Mesenteric fat pad (tissue), 1 donor: ENCODE data around the gene CCDC54. TPM values are rescaled to one million over a fixed set of nuclear protein-coding genes. Genes with fewer than 3 reads are reported as not detected.
"Not testable (repeated sequence)": the region's sequence is repeated elsewhere in the genome, so short reads cannot be mapped to it uniquely, and the experiment has no call there.

ENCODE experiments used
- DNase-seq: peaks from one replicate; pipeline ENCODE4 v3.0.0-alpha.2; 2020; ENCODE audit warnings: low spot score
- long read RNA-seq: library from polyadenylated mRNA; unstranded; transcript quantifications from one replicate; pipeline ENCODE4 v2.0.0, GENCODE V29; 2020
- total RNA-seq: library from RNA; stranded (reverse); fragmentation: NEBNext Ultra II Directional; extraction: Animal tissue kit (Norgen Biotek cat#: 25700); gene quantifications from one replicate; pipeline ENCODE4 v1.2.1, GENCODE V29; 2021
- donor health status: DM: yes; HTN: yes; CAD: no.

Gene CCDC54
- not detected for total RNA-seq
- long read RNA-seq: 0 reads

DNA sequence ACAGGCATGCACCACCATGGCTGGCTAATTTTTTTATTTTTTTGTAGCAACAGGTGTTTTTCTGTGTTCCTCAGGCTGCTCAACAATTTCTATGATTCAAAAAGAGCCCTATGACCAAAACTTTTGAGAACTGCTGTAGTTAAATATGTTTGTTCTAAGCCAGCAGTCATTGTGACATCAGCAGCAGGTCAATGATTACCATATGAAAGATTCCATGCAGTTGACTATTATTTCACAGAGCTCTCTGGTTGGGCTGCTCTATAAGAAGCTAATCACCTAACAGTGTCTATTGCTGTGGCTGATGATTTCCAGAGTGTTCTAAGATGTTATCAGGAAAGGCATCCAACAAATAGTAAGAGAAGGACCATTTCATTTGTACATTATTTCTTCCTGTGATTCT is at the start of gene CCDC54:
CCDC54 (plus strand) TSS at position 289 of the 400 bp plus-strand sequence. CDS start 149 bp downstream, outside the sequence.
- DNase-seq: no peak

DNA sequence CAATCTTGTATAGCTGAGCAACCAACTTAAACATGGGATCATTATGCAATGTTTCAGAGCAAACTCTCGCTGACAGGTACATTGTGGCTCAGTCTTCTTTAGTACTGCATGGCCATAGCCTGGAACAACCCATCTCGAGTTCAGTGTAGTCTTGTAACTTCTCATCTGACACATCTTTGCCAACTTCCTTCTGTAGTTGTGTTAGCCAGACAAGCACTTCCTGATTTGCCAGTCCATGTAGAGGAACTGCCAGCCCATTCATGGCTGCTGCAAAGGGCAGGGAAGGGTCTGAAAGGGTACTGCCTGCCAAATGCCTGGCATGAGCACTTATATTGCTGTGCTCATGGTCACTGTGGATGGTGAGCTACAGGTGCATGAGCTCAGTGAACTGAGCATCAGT is 49.2 kb upstream of the CCDC54 start:
- DNase-seq: no peak

DNA sequence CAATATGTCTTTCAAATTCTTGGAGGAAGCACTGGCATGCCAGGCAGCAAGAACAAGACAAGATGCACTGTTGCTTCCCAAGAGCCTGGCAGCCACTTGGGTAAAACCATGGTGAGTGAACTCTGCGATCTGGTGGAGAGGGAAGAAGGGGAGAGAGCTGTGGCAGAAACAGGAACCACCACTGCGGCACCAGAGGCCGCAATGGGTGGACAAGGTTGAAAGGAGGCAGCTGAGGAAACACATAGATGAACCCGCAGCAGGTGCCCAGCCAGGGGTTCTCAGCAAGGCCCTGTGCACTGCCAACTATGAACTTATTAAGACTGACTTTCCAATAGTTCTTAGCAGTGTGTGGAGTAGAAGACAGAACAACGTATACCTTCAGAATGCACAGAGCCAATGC is 48.2 kb upstream of the CCDC54 start:
- DNase-seq: no peak

DNA sequence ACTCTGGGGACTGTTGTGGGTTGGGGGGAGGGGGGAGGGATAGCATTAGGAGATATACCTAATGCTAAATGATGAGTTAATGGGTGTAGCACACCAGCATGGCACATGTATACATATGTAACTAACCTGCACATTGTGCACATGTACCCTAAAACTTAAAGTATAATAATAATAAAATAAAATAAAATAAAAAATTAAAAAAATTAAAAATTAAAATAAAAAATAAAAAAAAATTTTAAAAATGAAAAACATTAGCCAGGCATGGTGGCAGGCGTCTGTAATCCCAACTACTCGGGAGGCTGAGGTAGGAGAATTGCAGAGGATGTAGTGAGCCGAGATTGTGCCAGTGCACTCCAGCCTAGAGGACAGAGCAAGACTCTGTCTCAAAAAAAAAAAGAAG is 37.5 kb upstream of the CCDC54 start:
- DNase-seq: not testable (repeated sequence)

DNA sequence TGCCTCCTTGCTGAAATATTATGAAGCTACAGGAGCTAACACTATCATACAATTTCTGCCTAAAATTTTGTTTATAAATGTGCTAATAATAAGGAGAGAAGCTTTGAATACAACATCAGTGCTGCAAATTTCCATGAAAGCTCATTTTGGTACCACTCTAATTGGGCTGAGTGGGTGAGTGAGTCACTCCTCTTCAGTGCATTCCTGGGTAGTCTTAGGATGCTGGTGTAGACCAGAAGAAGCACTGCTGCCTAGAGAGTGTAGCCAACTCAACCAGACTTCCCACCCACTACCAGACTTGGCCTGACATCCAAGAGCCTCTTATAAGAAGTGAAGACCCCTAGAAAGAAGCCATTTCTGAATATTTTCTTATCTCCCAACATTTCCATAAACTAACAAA is 32.5 kb upstream of the CCDC54 start:
- DNase-seq: no peak

DNA sequence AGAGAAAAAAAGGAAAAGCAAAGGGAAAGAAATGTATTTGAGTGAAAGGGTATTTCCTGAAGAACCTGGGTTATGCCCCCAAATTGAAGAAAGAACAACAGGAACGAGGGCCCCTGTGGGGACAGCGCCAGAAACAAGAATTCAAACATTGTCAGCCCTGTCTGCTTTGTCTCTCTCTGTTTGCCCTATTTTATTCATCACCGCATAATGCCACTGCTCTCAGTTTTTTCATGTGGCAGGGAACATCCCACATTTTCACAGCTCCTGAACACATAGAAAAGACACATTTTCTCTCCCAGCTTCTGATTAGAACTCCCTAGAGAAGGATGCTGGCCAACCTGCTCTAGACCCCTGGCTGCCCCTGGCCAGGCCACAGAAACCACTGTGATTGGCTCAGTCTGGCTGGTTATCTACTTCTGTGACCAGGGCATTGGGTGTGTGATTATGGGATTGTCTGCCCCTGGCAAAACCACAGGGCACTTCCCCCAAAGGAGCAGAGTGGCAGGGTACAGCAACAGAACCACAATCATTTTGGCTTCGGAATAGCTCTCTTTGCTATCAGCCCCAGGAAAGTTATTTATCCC is 31.3 kb upstream of the CCDC54 start:
- no peak for DNase-seq

DNA sequence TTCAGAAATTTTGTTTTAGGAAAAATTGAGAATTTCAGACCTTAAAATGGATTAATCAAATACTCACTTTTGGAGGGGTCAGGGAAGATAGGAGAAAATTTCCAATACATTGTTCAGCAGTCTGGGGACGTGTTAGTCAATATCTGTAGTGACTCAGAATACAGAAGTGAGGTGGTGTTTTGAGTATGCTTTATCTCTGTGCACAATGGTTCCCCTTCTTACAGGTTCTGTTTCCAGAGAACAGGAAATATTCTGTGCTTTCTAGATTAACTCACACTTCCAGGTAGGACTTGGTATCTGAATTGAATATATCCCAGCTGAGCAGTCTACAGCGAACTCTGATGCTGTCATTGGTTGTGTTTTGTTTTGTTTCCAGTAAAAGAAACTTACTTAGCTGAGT is 30.7 kb upstream of the CCDC54 start:
- DNase-seq: no peak

DNA sequence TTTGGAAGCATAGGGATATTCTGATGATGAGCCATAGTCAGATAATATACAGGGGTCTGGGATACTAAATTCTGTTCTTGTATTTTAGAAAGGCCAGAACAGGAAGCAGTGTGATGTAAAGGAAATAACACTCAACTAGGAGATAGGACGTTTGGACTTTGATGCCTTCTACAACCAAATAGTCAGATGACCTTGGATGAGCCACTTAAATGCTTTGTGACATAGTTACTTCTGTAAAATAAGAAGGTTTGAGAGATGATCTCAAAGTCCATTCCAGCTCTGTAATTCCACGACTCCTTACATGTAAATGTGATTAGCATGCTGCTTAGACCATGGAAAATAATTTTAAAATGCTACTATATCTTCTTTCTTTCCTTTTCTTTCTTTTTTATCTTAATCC is 29.5 kb upstream of the CCDC54 start:
- no peak for DNase-seq

DNA sequence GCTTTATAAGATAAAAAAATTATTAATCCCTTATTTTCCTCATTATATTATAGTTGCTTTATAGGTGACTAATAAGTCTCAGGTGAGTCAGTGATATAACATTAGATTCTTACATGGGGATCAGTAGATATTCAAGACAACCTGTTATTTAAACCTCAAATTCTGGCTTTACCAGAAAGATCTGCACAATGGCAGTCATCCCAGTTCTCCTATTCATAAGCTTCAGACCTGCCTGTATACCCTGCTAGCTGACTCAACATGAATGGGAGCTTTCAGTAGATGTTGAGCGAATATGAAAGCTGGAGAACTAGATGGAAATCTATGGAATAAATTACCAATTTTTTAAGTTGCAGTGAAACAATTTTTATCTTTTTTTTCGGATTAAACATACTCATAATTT is 20.5 kb upstream of the CCDC54 start:
- no peak for DNase-seq

DNA sequence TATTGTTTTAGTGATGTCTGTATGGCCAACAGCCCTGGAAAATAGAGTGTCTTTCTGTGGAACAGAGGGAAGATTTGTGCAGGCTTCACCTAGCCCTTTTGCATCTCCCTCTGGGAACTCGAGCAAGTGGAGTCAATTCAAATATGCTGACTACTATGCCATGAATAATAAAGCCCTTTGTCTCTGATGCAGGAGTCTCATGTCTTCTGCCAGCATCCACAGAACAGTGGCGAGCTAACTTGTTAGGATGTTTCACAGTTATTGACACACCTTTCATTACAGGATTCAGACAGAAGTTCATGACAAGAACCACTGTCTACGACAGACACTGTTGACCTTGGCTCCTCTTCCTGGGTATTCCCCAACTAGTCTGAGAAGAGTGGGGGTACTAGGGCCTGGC is 15.6 kb upstream of the CCDC54 start:
- no peak for DNase-seq

DNA sequence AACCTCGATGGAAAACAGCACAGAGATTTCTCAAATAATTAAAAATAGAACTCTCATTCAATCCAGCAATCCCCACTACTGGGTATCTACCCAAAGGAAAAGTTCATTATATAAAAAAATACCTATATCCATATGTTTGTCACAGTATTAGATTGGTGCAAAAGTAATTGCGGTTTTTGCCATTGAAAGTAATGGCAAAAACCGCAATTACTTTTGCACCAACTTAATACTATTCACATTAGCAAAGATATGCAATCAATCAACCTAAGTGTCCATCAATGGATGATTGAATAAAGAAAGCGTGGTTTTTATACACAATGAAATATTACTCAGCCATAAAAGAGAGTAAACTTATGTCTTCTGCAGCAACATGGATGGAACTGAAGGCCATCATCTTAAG is 12.2 kb upstream of the CCDC54 start:
- DNase-seq: no peak

DNA sequence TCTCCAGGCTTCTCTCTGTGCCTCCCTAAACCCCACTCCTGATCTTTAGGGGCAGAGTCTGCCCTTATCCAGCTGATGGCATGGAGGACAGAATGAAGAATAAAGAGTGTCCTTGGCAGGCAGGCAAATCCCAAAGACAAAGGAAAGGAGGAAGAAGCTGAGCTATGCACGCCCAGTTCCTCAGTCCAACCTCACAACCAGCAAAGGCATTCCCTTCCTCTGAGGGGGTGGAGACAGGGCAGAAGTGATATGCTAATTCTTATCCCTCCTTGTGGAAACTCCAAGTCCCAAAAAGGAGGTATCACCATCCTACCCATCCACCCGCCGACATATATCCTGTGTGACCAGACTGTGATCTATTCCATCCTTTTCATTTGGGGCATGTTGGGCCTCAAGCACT is 10.5 kb upstream of the CCDC54 start:
- DNase-seq: no peak

DNA sequence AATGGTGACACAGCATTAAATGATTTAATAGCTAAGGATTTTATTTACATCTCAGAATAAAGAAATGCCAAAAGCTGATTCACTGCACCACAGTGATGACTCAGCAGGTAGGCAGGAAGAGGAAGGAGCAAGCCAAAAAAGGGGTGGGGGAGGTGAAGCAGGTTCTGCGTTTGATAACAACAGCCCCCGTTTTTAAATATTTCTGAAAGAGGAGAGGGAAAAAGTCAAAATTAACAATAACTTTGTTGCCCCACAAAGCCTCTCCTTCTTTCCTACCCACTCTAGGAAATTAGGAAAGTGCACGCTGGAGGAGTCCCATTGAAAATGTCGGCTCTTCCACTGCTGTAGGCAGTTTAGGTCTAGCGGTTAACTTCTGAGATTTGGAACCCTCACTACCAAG is 9.9 kb upstream of the CCDC54 start:
- no peak for DNase-seq

DNA sequence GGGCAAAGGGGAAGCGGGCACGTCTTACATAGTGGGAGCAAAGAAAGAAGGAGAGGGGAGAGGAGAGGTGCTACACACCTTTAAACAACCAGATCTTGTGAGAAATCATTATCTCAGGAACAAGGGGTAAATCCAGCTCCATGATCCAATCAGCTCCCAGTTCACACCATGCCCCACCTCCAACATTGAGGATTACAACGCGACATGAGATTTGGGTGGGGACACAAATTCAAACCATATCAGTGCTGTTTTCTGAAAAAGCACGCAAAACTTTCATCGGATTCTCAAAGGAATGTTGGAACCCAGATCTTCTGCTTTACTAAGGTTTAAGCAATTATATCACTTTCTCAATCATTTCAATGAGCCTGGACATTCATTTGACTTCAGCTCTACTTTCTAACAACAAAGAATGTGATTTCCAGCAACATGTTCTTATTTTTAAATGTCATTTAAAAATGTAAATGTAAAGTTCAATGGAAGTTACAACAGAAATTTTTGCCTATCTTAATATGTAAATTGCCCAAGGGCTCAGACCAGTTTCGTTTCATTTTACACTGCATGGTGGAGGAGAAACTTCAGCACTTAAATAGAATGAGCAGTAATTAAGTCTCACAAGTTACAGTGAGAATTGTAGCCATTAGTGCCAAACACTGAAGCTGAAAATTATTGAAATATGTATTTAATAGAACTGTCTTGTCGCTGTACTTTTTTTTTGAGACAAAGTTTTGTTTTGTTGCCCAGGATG is 8.4 kb upstream of the CCDC54 start:
- no peak for DNase-seq

DNA sequence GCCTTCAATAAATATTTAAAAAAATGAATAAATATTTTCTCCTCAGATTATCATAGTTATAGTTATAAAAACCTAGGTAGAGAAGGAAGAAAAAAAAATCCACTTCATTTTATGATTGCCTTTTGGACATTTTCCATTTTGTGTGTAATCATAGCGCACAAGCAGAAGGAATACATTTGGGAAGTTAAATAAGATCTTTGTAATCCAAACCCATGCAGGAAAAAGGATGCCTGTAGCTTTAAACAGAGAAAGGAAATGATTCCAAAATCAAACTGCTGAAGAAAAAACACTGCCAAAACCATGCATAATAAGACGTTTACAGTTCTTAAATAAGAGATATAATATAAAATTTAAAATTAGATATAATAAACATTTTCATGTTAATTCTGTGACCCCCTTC is 7.4 kb upstream of the CCDC54 start:
- DNase-seq: no peak

DNA sequence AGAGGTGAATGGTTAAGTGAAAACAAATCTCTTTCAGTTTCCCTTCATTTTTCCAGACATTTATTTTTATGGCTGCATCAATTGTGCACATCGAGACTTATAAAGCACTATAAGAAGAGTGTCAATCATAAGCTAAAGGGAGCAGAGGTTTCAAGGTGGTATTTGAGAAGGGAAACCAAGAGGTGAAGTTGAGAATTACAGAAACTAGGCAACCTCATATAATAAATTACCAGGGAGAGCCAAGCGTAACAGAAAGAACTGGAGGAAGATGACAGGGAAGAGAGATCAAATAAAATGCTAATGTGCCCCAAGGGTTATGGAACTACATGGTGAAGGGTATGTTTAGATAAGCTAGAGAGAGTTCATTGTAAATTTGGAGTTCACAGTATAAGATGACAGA is 6.3 kb upstream of the CCDC54 start:
- DNase-seq: no peak

DNA sequence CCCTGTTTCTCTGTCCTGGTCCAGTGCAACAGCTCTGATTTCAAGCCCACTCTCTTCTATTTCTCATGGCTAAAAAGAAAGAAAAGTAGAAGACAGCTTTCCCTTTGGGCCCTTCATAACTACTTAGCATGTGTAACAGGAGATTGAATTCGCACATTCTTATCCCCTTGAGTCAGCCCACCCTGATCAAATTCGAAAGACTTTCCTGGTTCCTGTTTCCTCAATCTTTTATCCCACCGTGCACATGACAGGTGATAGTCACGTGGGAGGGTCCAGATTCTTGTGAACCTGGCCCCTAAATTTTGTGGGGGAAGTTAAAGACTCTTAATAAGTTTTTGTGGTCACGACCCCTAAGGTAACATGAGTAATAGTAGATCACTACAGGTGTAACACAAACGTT is 4.7 kb upstream of the CCDC54 start:
- no peak for DNase-seq

DNA sequence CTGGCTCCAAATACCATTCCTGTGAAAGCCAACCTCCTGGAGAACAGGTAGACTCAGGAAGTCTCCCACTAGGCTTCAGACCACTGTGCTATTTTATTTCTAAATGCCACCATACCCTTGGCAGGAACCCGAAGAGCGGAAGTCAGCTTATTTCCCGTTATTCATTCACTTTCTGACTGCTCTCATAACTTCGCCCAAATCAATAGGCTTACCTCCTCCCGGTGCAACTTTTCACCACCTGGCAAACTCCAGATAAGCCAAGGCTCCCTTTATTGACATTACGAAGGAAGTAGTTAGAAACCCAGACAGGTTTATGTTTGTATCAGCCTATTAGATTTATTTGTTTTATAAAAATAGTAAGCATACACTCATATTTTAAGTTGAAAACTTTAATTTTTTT is 3.3 kb upstream of the CCDC54 start:
- DNase-seq: no peak

DNA sequence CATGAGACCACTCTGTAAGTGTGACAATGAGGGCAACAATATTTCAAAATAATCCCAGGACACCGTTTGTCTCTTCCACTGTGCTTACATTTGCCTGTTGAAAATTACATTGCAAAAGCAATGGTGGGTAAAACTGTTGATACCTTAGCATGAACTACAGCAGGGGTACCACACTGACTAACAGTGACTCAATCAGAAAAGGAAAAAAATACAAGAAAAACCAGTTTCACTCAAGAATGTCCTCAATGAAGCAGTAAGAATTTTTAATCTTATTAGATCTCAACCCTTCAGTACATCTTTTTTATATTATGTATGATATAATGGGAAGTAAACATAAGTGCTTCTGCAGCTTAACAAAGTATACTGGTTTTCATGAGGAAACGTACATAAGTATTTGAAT is 1.6 kb upstream of the CCDC54 start:
- DNase-seq: no peak

DNA sequence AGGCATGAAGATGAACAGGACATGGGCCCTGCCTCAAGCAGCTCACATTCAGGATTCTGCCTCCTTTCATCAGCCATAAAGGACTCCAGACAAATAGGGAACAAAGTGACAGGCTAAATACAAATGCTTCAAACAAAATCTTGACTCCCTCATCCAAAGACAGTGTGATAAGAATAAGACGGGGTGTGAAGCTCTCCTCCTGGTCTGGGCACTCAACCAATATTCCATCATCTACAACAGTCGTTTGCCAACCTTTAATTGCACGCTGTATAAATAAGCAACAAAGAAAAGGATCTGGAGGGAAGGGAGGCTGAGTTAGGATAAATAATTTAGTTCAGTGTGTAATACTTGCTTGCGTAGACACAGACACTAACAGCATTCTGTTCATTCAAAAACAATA is 5.4 kb downstream of the CCDC54 start:
- no peak for DNase-seq

DNA sequence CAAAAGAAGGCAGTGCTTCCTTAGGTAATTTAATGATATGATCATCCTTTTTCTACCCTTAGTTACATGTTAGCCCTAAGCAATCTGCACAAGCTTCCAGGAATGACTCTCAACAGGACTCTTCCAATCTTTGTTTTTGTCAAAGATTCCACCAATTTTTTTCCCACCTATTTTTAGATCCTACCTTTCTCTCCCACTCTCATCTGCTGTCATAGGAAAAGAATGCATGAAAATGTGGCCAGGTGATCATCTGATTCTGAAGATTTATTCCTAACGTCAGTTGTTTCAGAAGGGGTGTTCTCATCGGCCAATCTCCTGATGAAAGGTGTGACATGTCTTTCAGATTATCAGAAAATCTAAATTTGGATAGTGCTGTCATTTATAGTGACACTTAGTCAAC is 7.2 kb downstream of the CCDC54 start:
- no peak for DNase-seq

DNA sequence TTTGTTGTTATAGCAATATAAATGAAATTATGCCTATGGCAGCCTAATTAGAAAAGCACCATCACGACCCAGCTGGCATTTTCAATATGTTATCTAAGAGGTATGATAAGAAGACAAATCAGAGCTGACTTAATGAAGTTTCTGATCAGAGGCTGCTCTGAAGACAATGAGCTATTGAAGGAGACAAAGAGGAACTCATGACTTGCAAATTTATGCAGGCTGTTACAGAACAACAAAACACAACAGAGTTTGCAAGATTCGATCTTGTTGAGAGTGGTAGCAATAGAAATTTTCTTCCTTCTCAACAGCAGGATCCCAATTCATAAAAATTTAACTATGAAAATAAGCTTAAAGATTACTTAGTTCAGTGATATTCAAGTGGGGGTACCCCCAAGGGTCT is 7.7 kb downstream of the CCDC54 start:
- DNase-seq: no peak

DNA sequence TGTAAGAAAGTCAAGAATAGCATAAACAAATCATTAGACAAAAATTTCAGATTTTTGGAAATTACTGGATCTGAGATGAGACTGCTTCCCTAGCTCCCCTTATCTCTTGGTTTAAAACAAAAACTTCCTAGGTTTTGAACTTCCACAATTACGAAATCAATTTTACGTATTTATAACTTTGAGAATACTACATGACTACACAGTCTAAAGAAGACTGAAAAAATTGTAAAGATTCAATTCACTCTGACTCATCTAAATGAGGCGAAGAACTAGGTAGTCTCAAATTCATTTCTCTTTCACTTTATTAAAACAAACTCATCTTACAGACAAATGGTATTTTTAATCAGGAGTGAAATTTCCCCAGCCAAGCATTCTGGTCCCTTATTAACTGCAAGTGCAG is 10.3 kb downstream of the CCDC54 start:
- no peak for DNase-seq
